GM18951 (cell line): Measurements from ENCODE around the gene UBXN2A.
"Not testable (repeated sequence)": the region's sequence is repeated elsewhere in the genome, so short reads cannot be mapped to it uniquely, and the experiment has no call there.

Source experiments
- POLR2A ChIP-seq: IDR thresholded peaks from 4 replicates; pipeline ENCODE4 v1.6.1; 2011; ENCODE audit warnings: mild to moderate bottlenecking; ENCODE audit not compliant: insufficient read length, insufficient read depth; ENCODE audit errors: extremely low read depth
- in situ Hi-C: fragments of 300-500 bp; cut with MboI; formaldehyde crosslinking; loops from one replicate; pipeline ENCODE4 v1.12.0; 2022; ENCODE audit warnings: low sequenced_read_pairs, mixed read lengths, inconsistent platforms; ENCODE audit not compliant: unreplicated experiment

UBXN2A gene

DNA sequence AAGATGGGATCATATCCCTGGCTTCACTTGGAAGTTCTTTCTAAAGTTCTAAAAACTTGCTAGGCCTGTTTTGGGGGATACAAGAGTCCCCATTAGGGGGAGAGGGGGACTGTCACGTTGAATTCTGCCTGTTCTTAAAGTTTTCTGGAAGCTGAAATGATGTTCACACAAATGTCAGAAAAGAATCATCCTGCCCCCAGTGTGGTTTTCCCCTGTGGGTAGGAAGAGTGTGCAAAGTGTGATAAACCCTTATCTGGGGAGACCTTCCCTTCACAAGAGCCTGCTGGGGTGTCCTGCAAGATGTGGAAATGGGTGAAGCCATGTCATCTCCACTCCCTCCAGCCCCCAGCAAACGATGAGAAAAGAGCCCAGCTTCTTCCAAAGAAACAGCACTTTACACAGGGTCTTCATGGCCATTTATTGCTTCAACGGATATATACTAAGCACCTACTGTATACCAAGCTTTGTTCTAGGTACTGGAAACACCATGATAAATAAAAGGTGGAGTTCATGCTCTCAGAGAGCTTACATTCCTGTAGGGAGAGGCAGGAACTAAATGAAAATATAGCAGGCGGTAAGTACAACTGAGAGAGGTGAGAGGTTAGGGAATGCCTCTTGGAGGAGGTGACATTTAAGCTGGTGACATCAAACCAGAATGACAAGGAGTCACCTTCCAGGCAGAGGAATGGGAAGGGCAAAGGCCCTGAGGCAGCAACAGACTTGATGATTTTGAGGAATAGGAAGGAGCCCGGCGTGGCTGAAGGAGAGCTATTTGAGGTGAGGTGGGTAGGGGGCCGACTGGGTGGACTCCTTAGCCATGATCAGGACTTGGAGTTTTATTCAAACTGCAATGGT, 71.2 kb downstream of the UBXN2A start:
- in situ Hi-C loops = no loop called here
- no peak for TF ChIP-seq POLR2A

GRCh38 chr2:24012521-24013188, 72.4 kb downstream of the UBXN2A start:
- no peak for TF ChIP-seq POLR2A
- in situ Hi-C loops = no loop called here

- in situ Hi-C loops = not testable (repeated sequence)
These were observed 74.6 kb downstream of the UBXN2A start for GRCh38 chr2:24014902-24015301.

DNA sequence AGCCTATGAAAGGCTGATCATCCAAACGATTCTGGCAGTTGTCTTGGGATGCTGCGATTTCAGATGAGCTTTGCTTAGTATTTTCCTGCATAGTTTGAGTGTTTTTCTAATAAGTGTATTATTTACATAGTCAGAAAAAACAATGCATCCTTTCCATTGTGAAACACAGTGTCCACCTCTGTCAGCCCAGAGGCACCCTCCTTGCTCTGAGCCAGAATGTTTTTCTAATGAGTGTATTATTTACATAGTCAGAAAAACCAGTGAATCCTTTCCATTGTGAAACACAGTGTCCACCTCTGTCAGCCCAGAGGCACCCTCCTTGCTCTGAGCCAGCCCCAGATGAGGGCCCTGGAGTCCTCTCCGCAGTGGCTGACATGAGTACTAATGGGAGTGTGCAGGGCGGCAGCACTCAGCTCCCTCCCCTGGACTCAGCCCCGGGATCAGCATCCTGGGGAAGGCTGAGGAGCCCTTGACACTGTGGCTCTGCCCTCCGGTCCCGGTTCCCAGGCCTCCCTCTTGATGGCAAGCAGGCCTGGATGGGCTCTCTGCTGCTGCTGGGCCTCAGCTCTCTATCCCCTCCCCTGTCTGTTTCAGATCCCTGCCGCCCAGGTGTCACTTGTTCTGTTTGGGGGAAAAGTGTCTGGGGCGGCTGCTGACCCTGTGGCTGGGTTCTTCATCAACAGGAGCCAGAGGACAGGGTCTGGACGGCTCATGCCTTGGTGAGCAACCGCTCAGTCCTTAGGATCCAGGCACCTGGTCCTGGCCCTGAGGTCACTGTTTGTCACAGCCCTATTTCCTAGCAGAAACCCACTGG, 75.5 kb downstream of the UBXN2A start:
- no peak for TF ChIP-seq POLR2A
- in situ Hi-C loops = no loop called here

DNA sequence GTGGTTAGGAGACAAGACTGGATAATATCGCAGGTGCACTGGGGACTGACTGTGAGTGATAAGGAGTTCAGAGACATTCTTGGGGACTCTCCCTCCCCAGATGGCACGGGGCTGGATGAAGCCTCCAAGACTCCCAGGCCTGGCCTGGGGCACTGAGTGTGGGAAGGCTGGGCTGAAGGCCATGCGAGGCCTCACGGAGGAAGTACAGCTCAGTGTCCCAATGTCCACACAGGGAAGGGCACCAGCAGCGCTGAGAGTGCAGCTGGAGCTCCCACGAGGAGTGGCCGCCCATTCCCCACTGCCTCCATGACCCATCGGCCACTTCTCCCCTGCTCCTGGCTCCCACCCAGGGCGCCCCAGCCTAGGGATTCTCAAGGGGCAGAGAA, 76.1 kb downstream of the UBXN2A start:
- in situ Hi-C loops = no loop called here
- TF ChIP-seq POLR2A = no peak

DNA sequence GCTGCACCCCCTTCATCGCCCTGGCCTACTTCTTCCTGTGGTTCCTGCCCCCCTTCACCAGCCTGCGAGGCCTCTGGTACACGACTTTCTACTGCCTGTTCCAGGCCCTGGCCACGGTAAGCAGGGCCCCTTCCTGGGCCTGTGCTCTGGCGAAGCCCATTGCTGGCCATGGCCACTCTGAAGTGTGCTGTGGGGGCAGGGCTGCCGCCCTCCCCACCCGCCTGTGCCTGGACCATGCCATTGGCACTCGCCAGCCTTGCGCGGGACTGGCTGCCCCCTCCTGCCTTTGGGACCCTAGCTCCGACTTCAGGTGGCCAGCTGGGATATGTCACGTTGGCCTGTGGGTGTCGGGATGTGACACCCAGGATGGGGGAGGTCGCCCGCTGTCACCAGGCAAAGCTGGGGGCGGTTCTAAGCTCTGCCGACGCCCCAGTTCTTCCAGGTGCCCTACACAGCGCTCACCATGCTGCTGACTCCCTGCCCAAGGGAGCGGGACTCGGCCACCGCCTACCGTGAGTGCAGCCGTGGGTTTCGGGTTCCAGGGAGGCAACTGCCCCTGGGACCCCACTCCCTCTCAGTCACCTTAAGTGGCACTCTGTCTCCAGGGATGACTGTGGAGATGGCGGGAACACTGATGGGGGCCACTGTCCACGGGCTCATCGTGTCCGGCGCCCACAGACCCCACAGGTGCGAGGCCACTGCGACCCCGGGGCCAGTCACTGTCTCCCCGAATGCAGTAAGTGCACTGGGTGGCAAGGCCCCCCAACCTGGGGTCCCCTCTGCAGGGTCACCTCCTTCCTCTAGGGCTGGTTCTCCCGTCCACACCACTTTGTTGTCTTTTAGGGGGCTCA, 76.8 kb downstream of the UBXN2A start:
- TF ChIP-seq POLR2A = no peak
- in situ Hi-C loops = no loop called here

- no peak for TF ChIP-seq POLR2A
- in situ Hi-C loops = no loop called here
These were observed 77.4 kb downstream of the UBXN2A start for GRCh38 chr2:24017711-24018110.

- in situ Hi-C loops = no loop called here
- no peak for TF ChIP-seq POLR2A
These were observed 78.0 kb downstream of the UBXN2A start for GRCh38 chr2:24018241-24018640.

DNA sequence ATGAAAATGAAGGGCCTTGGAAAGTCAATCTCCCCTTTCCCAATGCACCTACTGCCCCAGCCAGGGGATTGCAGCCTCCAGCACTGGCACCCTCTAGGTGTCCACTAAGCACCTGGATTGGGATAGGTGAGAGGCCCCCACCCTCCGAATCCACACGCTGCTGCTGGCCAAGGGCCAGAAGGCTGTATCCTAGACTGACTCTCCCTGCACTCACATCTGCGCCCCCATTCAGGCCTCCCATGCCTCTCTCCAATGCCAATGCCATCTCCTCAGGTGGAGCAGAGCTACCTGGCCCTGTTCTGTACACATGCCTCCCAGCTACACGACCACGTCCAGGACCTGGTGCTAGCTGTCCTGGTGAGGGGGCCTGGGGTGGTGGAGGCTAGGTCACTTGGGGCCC, 79.5 kb downstream of the UBXN2A start:
- in situ Hi-C loops = no loop called here
- TF ChIP-seq POLR2A = no peak

GRCh38 chr2:24020244-24020643, 80.0 kb downstream of the UBXN2A start:
- TF ChIP-seq POLR2A = no peak
- in situ Hi-C loops = no loop called here

GRCh38 chr2:24021122-24021998, 81.1 kb downstream of the UBXN2A start:
- TF ChIP-seq POLR2A = no peak
- in situ Hi-C loops = no loop called here
